ENCODE measurements around the gene GATD1.

Gene GATD1

GRCh38 chr11:802018-802617 is 24.8 kb upstream of the GATD1 start:
- Histone ChIP-seq H3K9ac (ENCODE audit: low read length) (no peak overlapping the region), H3K9me3 (replicated peaks; ENCODE audit: insufficient read depth, low read length) (no peaks in the 10 kb centered on the region)

GRCh38 chr11:801097-801780 is 24.0 kb upstream of the GATD1 start:
- Histone ChIP-seq H2AFZ (ENCODE audit: low read length) (no peak overlapping the region), H3K9me3 (replicated peaks; ENCODE audit: insufficient read depth, low read length) (no peaks in the 10 kb centered on the region), H3K4me2 (ENCODE audit: low read depth, low read length) (no peak overlapping the region), H3K79me2 (ENCODE audit: low read length) (peaks cover 43% of the 10 kb centered on the region), H3F3A (ENCODE audit: insufficient read depth, low read length) (peaks cover 25% of the 10 kb centered on the region), H3K4me3 (ENCODE audit: low read length) (no peak overlapping the region), H3K9me2 (replicated peaks; ENCODE audit: insufficient read depth, low read length) (no peaks in the 10 kb centered on the region), H3K36me3 (replicated peaks; ENCODE audit: insufficient read depth, low read length) (no peaks in the 10 kb centered on the region), H3K4me1 (ENCODE audit: low read length) (0 out of 2 replicates have a peak, but pooled peaks cover 5% of the 10 kb centered on the region), H4K20me1 (ENCODE audit: insufficient read depth, low read length) (no peaks in the 10 kb centered on the region), H3K9ac (ENCODE audit: low read length) (no peak overlapping the region), H3K27me3 (replicated peaks; ENCODE audit: insufficient read depth, low read length) (no peaks in the 10 kb centered on the region), H3K27ac (ENCODE audit: low read length) (no peak overlapping the region)
- DNase-seq, result no peak
- TF ChIP-seq EZH2 (optimal IDR thresholded peaks at IDR 0.05; ENCODE audit: low read depth, low read length) (no peak), EZH2phosphoT487 (IDR thresholded peaks at IDR 0.05; ENCODE audit: low read length) (no peak)
- TF ChIP-seq, protein P1, sequence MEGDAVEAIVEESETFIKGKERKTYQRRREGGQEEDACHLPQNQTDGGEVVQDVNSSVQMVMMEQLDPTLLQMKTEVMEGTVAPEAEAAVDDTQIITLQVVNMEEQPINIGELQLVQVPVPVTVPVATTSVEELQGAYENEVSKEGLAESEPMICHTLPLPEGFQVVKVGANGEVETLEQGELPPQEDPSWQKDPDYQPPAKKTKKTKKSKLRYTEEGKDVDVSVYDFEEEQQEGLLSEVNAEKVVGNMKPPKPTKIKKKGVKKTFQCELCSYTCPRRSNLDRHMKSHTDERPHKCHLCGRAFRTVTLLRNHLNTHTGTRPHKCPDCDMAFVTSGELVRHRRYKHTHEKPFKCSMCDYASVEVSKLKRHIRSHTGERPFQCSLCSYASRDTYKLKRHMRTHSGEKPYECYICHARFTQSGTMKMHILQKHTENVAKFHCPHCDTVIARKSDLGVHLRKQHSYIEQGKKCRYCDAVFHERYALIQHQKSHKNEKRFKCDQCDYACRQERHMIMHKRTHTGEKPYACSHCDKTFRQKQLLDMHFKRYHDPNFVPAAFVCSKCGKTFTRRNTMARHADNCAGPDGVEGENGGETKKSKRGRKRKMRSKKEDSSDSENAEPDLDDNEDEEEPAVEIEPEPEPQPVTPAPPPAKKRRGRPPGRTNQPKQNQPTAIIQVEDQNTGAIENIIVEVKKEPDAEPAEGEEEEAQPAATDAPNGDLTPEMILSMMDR (IDR thresholded peaks at IDR 0.05; ENCODE audit: low read length), result no peak

More at GRCh38 chr11:802018-802617, 24.8 kb upstream of the GATD1 start:
- no peaks in the 10 kb centered on the region for H4K20me1 ChIP-seq (ENCODE audit: insufficient read depth, low read length)
- H3K4me1 ChIP-seq (ENCODE audit: low read length), result 0 out of 2 replicates have a peak, but pooled peaks cover 5% of the 10 kb centered on the region
- H3F3A ChIP-seq (ENCODE audit: insufficient read depth, low read length), result peaks cover 19% of the 10 kb centered on the region
- H3K27me3 ChIP-seq (replicated peaks; ENCODE audit: insufficient read depth, low read length), result no peaks in the 10 kb centered on the region
- H3K4me2 ChIP-seq (ENCODE audit: low read depth, low read length), result no peak overlapping the region
- H3K36me3 ChIP-seq (replicated peaks; ENCODE audit: insufficient read depth, low read length), result no peaks in the 10 kb centered on the region
- TF ChIP-seq, protein P1 (IDR thresholded peaks at IDR 0.05; ENCODE audit: low read length), result no peak
- no peak for TF ChIP-seq EZH2 (optimal IDR thresholded peaks at IDR 0.05; ENCODE audit: low read depth, low read length)
- TF ChIP-seq EZH2phosphoT487 (IDR thresholded peaks at IDR 0.05; ENCODE audit: low read length), result no peak
- no peak for DNase-seq
- H3K9me2 ChIP-seq (replicated peaks; ENCODE audit: insufficient read depth, low read length), result no peaks in the 10 kb centered on the region
- H2AFZ ChIP-seq (ENCODE audit: low read length), result no peak overlapping the region
- peaks cover 34% of the 10 kb centered on the region for H3K79me2 ChIP-seq (ENCODE audit: low read length)
- H3K4me3 ChIP-seq (ENCODE audit: low read length), result no peak overlapping the region
- H3K27ac ChIP-seq (ENCODE audit: low read length), result no peak overlapping the region

DNA sequence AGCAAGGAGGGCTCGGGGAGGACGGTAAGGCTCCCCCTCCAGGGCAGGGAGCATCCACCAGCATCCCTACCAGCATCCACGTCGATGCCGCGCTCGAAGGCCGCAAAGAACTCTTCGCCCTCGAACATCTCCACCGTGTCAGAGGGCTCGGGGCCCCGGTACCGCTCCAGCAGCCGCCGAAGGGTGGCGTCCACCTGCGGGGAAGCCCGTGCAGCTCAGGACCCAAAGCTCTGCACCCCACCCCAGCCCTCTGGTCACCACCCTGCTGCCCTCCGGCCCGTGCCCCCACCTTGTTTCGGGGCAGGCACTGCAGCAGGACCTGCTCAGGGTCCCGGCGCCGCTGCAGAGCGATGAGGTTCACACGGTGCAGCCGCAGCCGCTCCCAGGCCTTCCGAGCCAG is 23.2 kb upstream of the GATD1 start:
- Histone ChIP-seq H4K20me1 (ENCODE audit: insufficient read depth, low read length) (no peaks in the 10 kb centered on the region), H3K79me2 (ENCODE audit: low read length) (peaks cover 49% of the 10 kb centered on the region), H3K27ac (ENCODE audit: low read length) (no peak overlapping the region), H3K27me3 (replicated peaks; ENCODE audit: insufficient read depth, low read length) (no peaks in the 10 kb centered on the region), H2AFZ (ENCODE audit: low read length) (no peak overlapping the region), H3K9ac (ENCODE audit: low read length) (no peak overlapping the region), H3F3A (ENCODE audit: insufficient read depth, low read length) (peaks cover 23% of the 10 kb centered on the region), H3K36me3 (replicated peaks; ENCODE audit: insufficient read depth, low read length) (no peaks in the 10 kb centered on the region), H3K4me1 (ENCODE audit: low read length) (0 out of 2 replicates have a peak, but pooled peaks cover 5% of the 10 kb centered on the region), H3K4me3 (ENCODE audit: low read length) (no peak overlapping the region), H3K9me2 (replicated peaks; ENCODE audit: insufficient read depth, low read length) (no peaks in the 10 kb centered on the region), H3K4me2 (ENCODE audit: low read depth, low read length) (no peak overlapping the region), H3K9me3 (replicated peaks; ENCODE audit: insufficient read depth, low read length) (no peaks in the 10 kb centered on the region)
- TF ChIP-seq EZH2phosphoT487 (IDR thresholded peaks at IDR 0.05; ENCODE audit: low read length) (no peak), EZH2 (optimal IDR thresholded peaks at IDR 0.05; ENCODE audit: low read depth, low read length) (no peak)
- TF ChIP-seq, protein P1 (IDR thresholded peaks at IDR 0.05; ENCODE audit: low read length), result no peak
- no peak for DNase-seq

All from MM.1S (cell line).